Measurements from ENCODE around the gene KATNAL1. TPM values are rescaled to one million over a fixed set of nuclear protein-coding genes. Genes with fewer than 3 reads are reported as not detected.

The KATNAL1 gene
- total and polyA plus RNA-seq, 4 donors: 2.4 to 20.5 (median 9.3) TPM

DNA sequence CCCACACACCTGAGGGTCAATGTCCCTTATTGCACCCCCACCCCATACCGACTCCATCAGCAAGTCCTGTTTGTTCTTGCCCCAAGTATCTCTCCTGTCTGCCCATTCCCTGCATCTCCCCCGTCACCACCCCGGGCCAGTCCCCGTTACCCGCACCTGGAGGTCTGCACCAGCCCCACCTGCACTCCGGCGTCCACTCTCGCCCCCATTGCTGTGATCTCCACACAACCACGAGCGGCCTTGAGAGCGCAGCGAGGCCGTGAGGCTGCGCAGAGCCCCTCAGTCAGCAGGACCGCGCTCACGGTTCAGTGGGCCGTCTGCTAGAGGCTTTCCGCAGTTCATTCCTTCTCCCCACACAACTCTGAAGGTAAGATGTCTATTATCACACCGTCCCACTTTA, 152.8 kb downstream of the KATNAL1 start:
- ATAC-seq (ENCODE audit: insufficient read depth, low FRiP score) (no peak), DNase-seq (no peak)
- WGBS, 2 donors: 93 to 96% methylated on average over 20 of the region's 20 CpGs
- TF ChIP-seq, protein P1, sequence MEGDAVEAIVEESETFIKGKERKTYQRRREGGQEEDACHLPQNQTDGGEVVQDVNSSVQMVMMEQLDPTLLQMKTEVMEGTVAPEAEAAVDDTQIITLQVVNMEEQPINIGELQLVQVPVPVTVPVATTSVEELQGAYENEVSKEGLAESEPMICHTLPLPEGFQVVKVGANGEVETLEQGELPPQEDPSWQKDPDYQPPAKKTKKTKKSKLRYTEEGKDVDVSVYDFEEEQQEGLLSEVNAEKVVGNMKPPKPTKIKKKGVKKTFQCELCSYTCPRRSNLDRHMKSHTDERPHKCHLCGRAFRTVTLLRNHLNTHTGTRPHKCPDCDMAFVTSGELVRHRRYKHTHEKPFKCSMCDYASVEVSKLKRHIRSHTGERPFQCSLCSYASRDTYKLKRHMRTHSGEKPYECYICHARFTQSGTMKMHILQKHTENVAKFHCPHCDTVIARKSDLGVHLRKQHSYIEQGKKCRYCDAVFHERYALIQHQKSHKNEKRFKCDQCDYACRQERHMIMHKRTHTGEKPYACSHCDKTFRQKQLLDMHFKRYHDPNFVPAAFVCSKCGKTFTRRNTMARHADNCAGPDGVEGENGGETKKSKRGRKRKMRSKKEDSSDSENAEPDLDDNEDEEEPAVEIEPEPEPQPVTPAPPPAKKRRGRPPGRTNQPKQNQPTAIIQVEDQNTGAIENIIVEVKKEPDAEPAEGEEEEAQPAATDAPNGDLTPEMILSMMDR (IDR thresholded peaks at IDR 0.05; ENCODE audit: control extremely low read depth, extremely low read depth): no peak
- H3K27ac ChIP-seq (ENCODE audit: low read depth in 1 of 2, low read length in 1 of 2): no peak overlapping the region
- no peaks in the 10 kb centered on the region for H3K4me1 ChIP-seq (ENCODE audit: control insufficient read depth in 5 of 5, insufficient read depth in 5 of 5, low read length in 5 of 5)
- peaks cover 0 to 2% (median 0%) of the 10 kb centered on the region in 3 donors for H3K27me3 ChIP-seq (ENCODE audit: control insufficient read depth in 3 of 3, insufficient read depth in 3 of 3, low read length in 2 of 3)
- H3K9ac ChIP-seq (ENCODE audit: insufficient read depth in 1 of 2, low read length in 2 of 2): no peak overlapping the region
- no peaks in the 10 kb centered on the region for H3K9me3 ChIP-seq (ENCODE audit: control insufficient read depth in 4 of 4, insufficient read depth in 3 of 4, low read length in 3 of 4)
- H3K4me3 ChIP-seq: no peak overlapping the region
- no peaks in the 10 kb centered on the region for H3K36me3 ChIP-seq (ENCODE audit: control insufficient read depth in 4 of 4, insufficient read depth in 4 of 4, low read length in 4 of 4)

DNA sequence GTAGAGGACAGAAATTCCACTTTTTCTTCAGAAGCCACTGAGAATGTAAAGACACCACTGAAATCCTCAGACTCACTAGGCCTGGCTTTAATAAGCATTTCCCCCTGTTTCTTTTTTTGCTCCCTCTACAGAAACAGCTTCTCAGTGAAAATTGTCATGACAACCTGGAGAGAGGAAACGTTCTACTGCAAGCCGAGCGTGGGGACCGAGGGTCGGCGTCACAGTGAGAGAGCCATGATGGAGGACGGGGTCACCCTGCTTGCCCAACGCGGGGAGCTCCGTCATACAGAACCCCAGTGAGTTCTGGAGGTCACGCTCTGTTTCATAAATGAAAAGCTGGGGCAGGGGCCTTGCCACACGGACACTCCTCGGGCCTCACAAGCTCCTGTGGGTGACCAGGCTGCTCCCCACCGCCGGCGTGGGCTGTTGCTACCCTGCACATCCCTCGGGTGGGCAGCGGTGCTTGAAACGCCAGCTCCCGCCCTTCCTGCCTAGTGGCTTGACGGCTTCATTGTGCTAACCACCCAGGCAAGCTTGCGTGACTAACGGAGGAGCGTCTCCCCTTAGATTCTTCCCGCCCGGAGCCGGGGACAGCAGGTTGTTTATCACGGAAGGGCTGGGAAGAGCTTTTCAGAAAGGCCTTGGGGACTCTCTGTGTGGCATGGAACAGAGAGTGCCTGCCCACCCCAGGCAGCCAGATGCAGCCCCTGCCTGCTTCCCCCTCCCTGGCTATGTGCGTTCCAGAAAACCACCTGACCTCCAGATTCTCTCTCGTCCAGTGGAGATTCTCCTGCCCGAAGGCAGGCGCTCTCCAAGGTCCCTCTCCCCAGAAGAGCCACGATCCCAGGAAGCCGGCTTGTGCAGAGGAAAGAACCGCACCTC, 153.6 kb downstream of the KATNAL1 start:
- DNase-seq: peak in 1 of 3 donors; percentile 42
- ATAC-seq (ENCODE audit: insufficient read depth, low FRiP score): no peak

More for the DNA sequence above, 153.6 kb downstream of the KATNAL1 start:
- Histone ChIP-seq H3K27me3 (ENCODE audit: control insufficient read depth in 3 of 3, insufficient read depth in 3 of 3, low read length in 2 of 3) (peaks cover 0 to 2% (median 0%) of the 10 kb centered on the region in 3 donors), H3K36me3 (ENCODE audit: control insufficient read depth in 4 of 4, insufficient read depth in 4 of 4, low read length in 4 of 4) (no peaks in the 10 kb centered on the region), H3K27ac (ENCODE audit: low read depth in 1 of 2, low read length in 1 of 2) (no peak overlapping the region), H3K9me3 (ENCODE audit: control insufficient read depth in 4 of 4, insufficient read depth in 3 of 4, low read length in 3 of 4) (no peaks in the 10 kb centered on the region), H3K4me3 (no peak overlapping the region), H3K9ac (ENCODE audit: insufficient read depth in 1 of 2, low read length in 2 of 2) (no peak overlapping the region), H3K4me1 (ENCODE audit: control insufficient read depth in 5 of 5, insufficient read depth in 5 of 5, low read length in 5 of 5) (no peaks in the 10 kb centered on the region)
- 65 to 79% methylated on average over 35 of the region's 35 CpGs for WGBS, 2 donors
- TF ChIP-seq, protein P1 (IDR thresholded peaks at IDR 0.05; ENCODE audit: control extremely low read depth, extremely low read depth): no peak

Small RNA genes within 50 kb of the gene (small RNA-seq; reads per million reads assigned to genes)
- not detected for gene RNU6-64P (ENCODE audit: low replicate concordance)

Other genes starting within 250 kb of the KATNAL1 start
- gene UBE2L5, start 114.9 kb upstream of the KATNAL1 start, total RNA-seq: not detected
- gene UBE2L5, start 114.9 kb upstream of the KATNAL1 start, polyA plus RNA-seq: under 1 TPM in 1 of 2 donors, not detected in 1; 0.06 TPM
- gene HMGB1, start 158.4 kb upstream of the KATNAL1 start, total RNA-seq: 100 to 1,000 TPM; 210 to 335 TPM
- 100 to 1,000 TPM; 315 to 374 TPM for gene HMGB1, start 158.4 kb upstream of the KATNAL1 start, polyA plus RNA-seq

Measured in lung (tissue), 13 donors.